T47D (cell line): ENCODE data around the gene CPNE1.

Source experiments
- DNase-seq, 2 experiments: peaks; one replicate each; pipeline versions ENCODE4 v3.0.0 to v3.0.0-alpha.2; 2011 to 2012; ENCODE audit warnings: low read depth in 1 of 2, low spot score in 1 of 2
- JUND ChIP-seq: IDR thresholded peaks from 2 replicates; pipeline ENCODE4 v1.6.1; 2012; ENCODE audit warnings: low read depth
- in situ Hi-C: cut with HindIII; loops from 2 replicates; pipeline ENCODE4 v1.10.0; 2016; ENCODE audit warnings: low sequenced_read_pairs, low pct_unique_long_range_greater_than_20kb

CPNE1 gene

DNA sequence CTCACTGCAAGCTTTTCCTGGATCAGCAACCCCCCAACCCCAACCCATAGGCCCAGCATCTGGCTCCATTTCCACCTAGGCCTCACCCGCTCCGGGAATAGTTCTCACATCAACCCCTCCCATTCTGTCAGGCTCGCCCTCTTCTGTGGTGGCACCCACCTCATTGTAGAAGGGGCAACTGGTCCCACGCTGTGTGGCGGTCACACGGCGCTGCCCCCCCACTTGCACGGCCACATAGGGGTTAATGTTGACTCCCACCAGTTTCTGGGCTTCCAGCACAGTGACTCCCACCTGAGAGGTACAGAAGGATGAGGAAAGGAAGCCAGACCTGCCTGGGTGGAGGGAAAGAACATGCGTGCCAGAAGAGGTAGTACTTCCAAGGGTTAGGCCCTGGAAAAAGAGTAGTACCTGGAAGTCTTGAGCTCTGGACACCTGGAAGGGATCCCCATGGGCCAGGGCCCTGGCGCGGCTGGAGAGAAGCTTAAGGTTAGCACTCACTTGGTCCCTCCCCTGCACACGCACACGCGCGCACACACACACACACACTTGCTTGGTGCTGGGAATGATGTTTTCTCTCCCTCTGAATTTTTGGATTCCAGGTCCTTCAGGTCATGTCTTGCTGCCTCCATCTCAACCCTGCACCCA is 61.7 kb downstream of the CPNE1 start:
- no peak for DNase-seq
- TF ChIP-seq JUND: no peak
- in situ Hi-C loops: no loop called here

DNA sequence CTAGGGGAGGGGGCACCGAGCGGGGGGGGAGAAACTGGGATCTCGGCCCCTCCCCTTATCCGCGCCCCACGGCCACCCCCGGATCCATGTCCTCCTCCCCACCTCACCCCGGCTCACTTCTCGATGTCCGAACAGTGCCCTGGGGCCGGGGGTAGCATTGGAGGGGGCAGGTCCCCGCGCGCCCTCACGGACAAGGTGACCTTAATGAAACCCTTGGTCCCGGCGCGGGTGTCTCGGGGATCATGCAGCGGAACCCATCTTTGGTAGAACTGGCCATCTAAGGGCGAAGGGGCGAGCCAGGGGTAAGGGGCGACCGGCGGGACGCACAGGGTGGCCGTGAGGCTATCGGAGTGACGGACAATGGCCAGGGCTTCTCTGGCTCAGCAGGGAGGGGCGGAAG is 62.7 kb downstream of the CPNE1 start:
- DNase-seq: no peak
- no peak for TF ChIP-seq JUND
- in situ Hi-C loops: no loop called here

DNA sequence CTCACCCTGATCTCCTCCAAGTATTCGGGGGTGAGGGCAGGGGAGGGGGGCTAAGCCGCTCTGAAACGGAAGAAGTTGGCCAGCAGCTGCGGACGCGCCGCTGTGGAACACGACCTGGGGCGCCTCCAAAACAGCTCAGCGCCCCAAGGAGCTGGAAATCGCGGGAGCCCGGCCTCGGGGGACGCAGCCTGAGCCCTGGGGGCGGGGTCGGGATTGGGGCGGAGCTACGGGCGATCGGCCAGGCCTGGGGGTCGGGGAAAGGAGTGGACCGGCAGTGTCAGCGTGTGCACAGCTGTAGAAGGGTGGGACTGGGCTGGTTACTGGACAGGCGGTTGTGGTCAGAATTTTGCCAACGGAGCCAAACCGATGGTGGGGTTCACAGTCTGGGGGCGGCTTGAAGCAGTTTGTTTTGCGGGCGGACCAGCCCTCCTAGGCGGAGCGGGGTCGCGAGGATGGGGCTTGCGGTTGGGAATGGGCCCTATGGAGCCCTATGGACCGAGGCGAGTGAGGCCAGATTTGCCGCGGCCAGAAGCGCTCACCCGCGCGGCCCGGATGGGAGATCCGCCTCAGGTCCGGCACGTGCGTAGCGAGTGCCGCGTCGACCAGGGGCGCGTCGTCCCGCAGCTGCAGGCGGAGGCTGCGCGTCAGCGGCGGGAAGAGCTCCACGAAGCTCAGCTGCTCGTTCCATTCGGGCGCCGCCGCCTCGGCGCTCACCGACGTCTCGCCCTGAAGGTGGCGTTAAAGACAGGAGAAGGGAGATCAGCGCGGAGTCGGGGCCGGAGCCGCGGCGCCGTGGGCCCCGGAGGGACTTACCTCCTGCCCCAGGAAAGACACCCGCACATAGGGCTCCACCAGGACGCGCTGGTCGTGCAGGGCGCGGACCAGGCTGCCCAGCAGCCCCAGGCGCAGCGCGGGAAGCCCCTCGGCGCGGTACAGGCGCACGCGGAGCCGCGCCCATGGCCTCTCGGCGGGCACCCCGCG is 63.4 kb downstream of the CPNE1 start:
- no peak for TF ChIP-seq JUND
- DNase-seq: peak; percentile 88 to 90
- in situ Hi-C loops: no loop called here

DNA sequence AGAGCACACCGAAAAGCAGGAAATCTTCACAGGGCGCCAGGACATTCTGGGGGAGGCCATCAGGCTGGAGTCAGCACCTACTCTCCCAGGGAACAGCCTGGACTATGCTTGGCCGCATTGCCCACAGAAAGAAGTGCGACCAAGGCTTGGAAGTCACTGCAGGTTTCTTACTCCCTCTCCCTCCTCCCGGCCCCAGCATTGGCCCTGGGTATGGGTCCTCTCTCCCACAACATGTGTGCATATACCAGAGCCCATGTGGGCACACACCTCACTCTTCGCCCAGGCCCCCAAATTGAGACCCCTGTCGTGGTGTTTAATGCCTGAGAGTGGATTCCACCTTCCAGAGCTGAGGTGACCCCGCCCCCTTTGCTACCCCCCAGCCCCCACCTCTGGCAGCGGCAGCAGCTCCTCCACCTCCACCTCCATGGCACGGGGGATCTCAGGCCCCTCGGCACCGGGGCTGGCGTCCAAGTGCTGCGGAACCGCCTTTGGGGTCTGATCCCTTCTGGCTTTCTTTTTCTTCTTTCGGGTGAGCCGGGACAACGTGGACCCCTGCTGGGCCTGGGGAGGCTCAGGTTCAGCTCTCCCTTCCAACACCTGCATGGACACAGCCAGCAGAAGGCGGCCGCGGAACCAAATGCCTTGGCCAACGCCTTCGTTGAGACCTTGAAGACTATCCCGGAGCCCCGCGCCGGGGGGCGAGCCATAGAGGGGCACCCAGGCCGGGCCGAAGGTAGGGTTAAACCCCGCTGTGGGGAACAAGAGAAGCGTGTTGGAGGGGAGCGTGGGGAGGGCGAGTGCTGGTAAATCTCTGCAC is 64.3 kb downstream of the CPNE1 start:
- DNase-seq: no peak
- in situ Hi-C loops: no loop called here
- no peak for TF ChIP-seq JUND

DNA sequence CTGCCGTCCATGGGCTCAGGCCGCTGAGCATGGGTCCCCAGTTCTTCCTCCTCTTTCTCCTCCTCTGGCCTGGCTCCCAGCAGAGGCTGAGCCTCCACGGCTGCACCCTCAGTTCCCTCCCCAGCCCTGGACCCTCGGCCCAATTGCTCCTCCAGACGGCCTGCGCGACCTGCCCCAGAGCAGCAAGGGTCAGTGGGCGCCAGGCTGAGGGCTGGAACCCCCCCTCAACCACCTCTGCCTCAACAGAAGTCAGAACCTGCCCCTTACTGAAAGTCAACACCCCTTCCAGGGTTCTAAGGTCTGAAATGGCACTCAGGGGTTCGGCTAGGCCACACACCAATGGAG is 65.0 kb downstream of the CPNE1 start:
- in situ Hi-C loops: no loop called here
- no peak for DNase-seq
- no peak for TF ChIP-seq JUND

DNA sequence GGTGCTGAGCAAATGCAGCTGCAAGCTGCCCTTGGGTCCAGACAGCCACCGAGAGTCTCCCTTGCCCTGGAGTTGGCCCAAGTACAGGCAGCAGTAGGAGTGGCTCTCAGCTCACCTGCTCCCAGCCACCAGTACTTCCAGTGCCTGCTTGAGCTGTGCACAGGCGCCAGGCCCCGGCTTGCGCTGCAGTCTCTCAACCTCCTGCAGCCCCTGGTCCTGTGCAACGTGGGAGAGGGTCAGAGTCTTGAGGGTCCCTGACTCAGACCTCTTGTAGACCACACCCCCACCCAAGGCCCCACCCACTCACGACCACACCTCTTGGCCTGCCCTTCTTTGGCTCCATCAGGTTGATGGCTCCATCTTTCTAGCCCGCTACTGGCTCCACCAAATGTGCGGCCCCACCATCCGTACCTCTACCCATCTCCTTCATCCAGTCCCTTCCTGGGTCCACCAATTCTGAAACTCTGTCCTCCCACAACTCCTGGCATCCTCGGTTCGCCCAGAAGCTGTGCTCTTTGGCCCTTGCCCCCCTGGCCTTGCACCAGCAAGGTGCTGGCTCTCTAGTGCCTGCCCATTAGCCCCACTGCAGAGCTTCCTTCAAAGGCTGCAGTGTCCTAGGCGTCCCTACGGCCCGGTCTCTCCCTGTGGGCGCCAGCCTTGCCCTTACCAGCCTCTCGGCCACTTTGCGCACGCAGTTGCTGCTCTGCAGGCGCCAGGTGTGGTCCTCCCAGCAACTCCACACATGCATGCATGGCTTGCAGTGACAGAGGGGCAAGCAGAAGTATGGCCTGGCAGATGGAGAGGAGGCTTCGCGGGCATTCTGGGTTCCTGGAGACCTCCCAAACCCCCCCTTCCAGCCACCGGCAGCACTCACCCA is 65.6 kb downstream of the CPNE1 start:
- DNase-seq: no peak
- no peak for TF ChIP-seq JUND
- in situ Hi-C loops: no loop called here

DNA sequence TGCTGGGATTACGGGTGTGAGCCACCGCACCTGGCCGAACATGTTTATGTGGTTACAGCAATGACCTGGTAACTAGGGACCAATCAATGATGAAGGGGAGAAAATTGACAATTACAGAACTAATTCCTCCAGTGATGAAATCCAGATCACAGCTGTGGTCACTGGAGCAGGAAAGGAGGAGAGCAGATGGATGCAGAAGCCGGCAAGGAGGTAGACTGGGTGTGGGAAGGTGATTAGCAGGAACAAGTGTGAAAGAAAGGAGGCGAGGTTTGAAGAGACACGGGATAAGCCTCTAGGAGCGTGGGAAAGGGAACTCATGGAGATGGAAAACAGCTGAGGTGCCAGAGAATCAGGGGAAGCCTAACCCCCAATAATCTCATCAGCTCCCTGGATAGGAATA is 66.2 kb downstream of the CPNE1 start:
- no peak for TF ChIP-seq JUND
- in situ Hi-C loops: no loop called here
- DNase-seq: no peak

DNA sequence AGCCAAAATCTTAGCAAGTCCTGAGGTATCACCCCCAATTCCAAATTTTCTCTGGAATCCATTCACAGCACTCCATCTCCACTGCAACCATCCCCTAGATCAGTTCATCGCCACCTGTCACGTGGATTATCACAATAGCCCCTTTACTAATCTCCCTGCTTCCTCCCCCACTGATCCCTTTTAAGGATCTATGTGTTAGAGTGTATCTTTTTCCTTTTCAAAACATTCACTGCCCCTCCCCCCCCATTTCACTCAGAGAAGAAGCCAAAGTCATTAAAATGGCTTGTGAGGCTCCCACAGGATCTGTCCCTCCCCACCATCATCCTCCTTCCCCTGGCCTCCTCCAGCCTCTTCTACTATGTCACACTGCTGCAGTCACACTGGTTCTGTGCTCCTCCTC is 67.5 kb downstream of the CPNE1 start:
- TF ChIP-seq JUND: no peak
- no peak for DNase-seq
- in situ Hi-C loops: no loop called here

DNA sequence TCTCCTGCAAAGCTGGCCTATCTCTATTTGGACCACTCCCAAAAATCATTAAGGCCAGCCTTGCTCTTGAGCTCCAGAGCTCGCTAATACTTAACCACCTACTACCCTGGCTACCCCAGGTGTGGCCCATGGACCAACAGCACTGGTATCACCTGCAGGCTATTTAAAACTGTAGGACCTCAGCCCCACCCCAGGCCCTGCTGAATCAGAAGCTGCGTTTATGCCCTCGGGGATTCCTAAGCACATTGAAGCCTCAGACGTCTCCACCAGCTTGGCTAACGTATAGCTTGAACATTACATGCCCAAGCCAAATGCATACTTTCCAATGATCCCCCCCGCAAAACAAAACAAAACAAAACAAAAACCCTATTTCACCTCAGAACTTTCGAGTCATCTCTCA is 68.8 kb downstream of the CPNE1 start:
- TF ChIP-seq JUND: no peak
- in situ Hi-C loops: no loop called here
- DNase-seq: no peak

DNA sequence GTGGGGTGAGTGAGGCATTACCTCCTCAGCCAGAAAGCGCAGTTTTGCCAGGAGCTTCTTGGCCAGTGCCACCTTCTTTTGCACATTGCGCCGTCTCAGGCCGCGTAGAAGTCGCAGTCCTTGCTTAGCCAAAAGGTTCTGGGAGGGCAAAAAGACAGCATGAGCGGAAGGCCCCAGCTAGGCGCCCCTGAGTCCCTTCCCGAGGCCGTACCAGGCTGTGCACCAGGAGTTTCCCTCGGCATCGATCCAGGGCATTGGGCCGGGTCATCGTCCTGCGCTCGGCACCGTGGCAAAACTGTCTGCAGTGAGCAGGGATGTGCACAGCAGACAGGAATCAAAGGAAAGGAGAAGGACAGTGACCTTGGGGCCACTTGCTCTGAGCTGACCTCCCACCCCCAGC is 69.2 kb downstream of the CPNE1 start:
- in situ Hi-C loops: no loop called here
- DNase-seq: no peak
- no peak for TF ChIP-seq JUND

DNA sequence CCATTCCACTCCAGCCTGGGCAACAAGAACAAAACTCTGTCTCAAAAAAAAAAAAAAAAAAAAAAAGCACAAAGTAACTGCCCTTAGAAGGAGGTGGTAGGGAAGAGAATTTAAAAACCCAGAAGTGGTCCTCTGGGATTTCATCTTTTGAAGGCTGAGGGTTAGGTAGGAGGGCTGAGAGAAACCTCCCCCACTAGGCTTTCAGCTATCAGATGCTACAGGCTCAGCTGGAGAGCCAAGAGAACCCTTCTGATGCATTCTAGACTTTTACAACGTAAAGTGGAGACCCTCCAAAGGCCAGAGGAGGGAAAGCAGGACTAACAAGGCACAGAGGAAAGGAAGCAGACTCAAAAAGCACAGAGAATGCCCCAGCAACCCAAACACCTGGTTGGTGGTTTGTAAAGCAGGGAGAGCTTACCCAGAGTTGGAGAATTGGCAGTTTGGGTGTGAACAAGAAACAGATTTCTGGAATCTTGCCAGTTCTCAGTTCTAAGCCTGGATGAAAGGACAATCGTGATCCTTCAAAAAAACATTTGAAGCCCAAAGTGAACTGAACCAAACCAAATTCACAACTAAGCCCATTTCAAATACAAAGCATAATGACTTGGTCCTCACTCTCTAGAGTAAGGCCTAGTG is 72.2 kb downstream of the CPNE1 start:
- TF ChIP-seq JUND: no peak
- in situ Hi-C loops: no loop called here
- DNase-seq: no peak

DNA sequence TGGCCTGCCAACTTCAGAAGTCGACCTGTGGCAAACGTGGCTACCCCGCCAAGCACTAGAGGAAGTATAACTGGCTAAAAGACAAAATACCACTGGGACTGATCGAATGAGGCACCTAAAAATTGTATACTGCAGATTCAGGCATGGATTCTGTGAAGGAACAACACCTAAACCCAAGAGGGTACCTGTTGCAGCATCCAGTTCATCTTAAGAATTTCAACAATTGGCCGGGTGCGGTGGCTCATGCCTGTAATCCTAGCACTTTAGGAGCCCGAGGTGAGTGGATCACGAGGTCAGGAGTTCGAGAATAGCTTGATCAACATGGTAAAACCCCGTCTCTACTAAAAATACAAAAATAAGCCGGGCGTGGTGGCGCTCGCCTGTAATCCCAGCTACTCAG is 76.3 kb downstream of the CPNE1 start:
- in situ Hi-C loops: no loop called here
- DNase-seq: no peak
- no peak for TF ChIP-seq JUND
